GM19328 (cell line): Measurements from ENCODE around the gene GPBP1L1.
"Not testable (repeated sequence)": the region's sequence is repeated elsewhere in the genome, so short reads cannot be mapped to it uniquely, and the experiment has no call there.

Source experiments
- ATAC-seq: cut with Tn5 transposase; IDR thresholded peaks from one replicate; pipeline ENCODE4 v1.9.1; 2021; ENCODE audit warnings: mild to moderate bottlenecking, moderate library complexity; ENCODE audit not compliant: unreplicated experiment

Gene GPBP1L1

DNA sequence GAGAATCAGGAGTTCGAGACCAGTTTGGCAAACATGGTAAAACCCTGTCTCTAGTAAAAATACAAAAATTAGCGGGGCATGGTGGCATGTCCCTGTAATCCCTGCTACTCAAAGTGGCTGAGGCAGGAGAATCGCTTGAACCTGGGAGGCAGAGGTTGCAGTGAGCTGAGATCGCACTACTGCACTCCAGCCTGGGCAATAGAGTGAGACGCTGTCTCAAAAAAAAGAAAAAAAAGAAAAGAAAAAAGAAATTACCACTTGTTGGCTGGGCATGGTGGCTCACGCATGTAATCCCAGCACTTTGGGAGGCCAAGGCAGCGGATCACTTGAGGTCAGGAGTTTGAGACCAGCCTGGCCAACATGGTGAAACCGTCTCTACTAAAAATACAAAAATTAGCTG, 89.6 kb downstream of the GPBP1L1 start:
- ATAC-seq: not testable (repeated sequence)

- no peak for ATAC-seq
Measured at GRCh38 chr1:45594412-45594811, 91.9 kb downstream of the GPBP1L1 start.

DNA sequence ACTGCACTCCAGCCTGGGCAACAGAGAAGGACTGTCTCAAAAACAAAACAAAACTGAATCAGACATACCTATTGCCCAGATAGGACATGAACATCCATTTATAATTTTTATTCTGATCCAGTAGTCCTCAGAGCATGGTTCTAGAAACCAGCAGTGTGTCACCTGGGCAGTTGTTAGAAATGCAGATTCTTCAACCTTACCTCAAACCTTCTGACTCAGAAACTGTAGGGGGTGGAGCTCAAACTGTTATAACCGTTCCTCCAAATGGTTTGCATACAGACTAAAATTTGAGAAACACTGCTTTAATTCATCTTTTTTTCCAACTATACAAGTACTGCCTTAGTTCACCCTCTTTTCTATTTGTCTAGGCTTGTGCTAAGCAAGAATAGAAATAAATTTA, 96.5 kb downstream of the GPBP1L1 start:
- ATAC-seq: no peak

DNA sequence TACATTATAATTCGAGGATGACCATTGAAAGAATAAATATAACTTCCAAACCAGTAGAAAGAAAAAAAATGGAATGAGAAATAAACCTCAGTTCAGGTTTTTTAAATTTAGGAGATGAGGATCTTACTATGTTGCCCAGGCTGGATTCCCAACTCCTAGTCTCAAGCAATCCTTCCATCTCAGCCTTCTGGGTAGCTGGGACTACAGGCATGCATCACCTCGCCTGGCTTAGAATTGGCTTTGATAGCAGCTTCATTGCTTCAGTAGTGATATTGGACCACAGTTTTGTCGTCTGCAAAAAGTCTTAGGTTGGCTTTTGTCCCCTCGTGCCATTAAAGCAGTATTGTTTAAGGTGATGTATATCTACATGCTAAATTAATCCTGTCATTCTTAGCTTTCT, 99.6 kb downstream of the GPBP1L1 start:
- no peak for ATAC-seq

- ATAC-seq: no peak
Measured at GRCh38 chr1:45585496-45586075, 100.7 kb downstream of the GPBP1L1 start.

DNA sequence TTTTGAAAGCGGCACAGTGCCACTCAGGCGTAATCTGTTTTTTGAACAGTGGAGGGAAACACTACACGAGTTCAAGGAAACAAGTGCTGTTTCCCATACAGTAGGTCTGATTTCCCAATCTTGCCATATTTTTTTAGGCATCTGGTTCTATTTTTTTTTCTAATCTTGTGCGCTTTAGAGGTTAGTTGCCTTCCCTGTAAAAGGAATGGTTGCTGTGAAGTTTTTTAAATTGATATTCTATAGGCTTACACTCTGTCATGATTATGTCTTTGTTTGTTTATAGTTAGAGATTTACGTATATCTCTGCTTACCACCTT, 101.3 kb downstream of the GPBP1L1 start:
- no peak for ATAC-seq

- ATAC-seq: peak; percentile 26
Measured at GRCh38 chr1:45584351-45585109, 101.8 kb downstream of the GPBP1L1 start.

DNA sequence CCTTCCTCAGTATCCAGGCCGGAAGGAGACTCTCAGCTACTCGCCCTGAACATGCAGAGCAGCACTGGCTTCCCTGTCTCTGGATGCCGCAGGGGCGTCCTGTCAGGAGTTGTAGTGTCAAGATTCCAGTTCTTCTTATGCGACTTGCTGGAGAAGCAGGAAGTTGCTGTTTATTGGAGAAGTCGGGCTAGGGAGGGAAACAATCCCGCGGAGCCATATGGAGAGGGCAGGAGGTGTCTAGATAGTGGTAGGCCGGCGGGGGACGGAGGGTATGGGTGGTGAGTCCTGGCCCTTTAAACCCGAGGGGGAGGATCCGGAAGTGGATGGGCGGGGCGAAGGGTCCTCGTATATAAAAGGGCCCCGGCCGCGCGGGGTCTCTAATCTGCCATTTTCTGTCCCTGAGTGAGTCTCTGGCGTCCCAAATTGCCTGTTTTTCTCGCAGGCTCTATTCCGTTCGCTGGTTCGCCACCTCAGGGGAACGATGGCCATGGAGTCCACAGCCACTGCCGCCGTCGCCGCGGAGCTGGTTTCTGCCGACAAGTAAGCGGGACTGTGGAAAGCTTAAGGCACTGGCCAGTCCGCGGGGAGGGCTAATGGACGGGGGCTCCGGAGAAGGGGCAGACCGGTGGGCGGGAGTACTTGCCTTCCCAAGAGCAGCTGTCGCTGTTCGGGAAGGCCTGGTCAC, 102.5 kb downstream of the GPBP1L1 start, which contains the start of gene NASP:
Gene NASP, plus strand, starts transcription at position 376 of the 685 bp plus-strand sequence. Its CDS starts 106 bp downstream, at position 482.
- ATAC-seq: peak; percentile 46

GRCh38 chr1:45583264-45583665, 103.1 kb downstream of the GPBP1L1 start:
- ATAC-seq: peak; percentile 73
